Heart left ventricle (tissue), 13 donors: ENCODE measurements around the gene SLC7A10.

Experiments
- CTCF ChIP-seq, 12 donors: fragments of 200-600 bp; sonication (generic) in 4 of 12; IDR thresholded peaks; one replicate each; pipeline versions ENCODE4 v1.5.0 to v1.8.0; 2018 to 2022; ENCODE audit warnings: antibody characterized with exemption in 12 of 12, mild to moderate bottlenecking in 5 of 12
- POLR2A ChIP-seq, 2 donors: fragments of 450-650 bp; IDR thresholded peaks; one replicate each; pipeline ENCODE4 v1.6.1; 2017; ENCODE audit warnings: antibody characterized with exemption in 2 of 2, mild to moderate bottlenecking in 2 of 2, moderate library complexity in 2 of 2
- donor health status: ischemic (EF 13 %, LVEDD 7.1; RV severe dilation, severe dysfunction).
- donor health status: DM: no; HTN: yes; CAD: no.
- donor health status: DM: no; HTN: no; CAD: no.
- donor health status: ischemic (EF 25% LVEDD 6.9; RV normal size, moderate dysfunction).
- donor health status: ischemic (EF 25% LVEDD 5.7; RV mildly dilated, moderate dysfunction).
- donor health status: ischemic (EF 35%, LVEDD 5.7; RV mildly dilated, moderate dysfunction).
- donor health status: nonischemic (EF 11% LVEDD 7.7; RV severe dilation, severe dysfunction).
- donor health status: DM: yes; HTN: yes; CAD: no.
- donor health status: PGD.
- donor health status: ischemic (EF 29% LVEDD 5.4; RV normal size, mild dysfunction).
- donor health status: nonischemic (EF 23%, LVEDD 6.1; RV moderate dilation, normal function).

GRCh38 chr19:33227870-33228599 is 2.4 kb upstream of the SLC7A10 start:
- no peak for TF ChIP-seq CTCF (IDR thresholded peaks at IDR 0.05)
- TF ChIP-seq POLR2A (IDR thresholded peaks at IDR 0.05), result no peak
